Tibial nerve (tissue), 4 donors: ENCODE results near the gene ARHGEF4. TPM values are rescaled to one million over a fixed set of nuclear protein-coding genes. Genes with fewer than 3 reads are reported as not detected.

ENCODE experiments used
- DNase-seq, 2 donors: peaks; one replicate each; pipeline ENCODE4 v3.0.0-alpha.2; 2019; ENCODE audit warnings: low spot score in 2 of 2
- H3K27ac ChIP-seq, 4 donors: fragments of 200-600 bp; sonication (generic) in 3 of 4; one replicate each; pipeline ENCODE4 v1.5.1; 2017 to 2019; ENCODE audit warnings: mild to moderate bottlenecking in 1 of 4
- H3K27me3 ChIP-seq, 2 donors: fragments of 200-600 bp; sonication (generic) in 1 of 2; one replicate each; pipeline versions ENCODE4 v1.5.1 to v1.6.0; 2017 to 2019
- H3K36me3 ChIP-seq, 3 donors: fragments of 200-600 bp; sonication (generic); one replicate each; pipeline ENCODE4 v1.5.1; 2018 to 2019
- H3K4me1 ChIP-seq, 4 donors: fragments of 200-600 bp; sonication (generic) in 3 of 4; one replicate each; pipeline ENCODE4 v1.5.1; 2017 to 2019
- H3K4me3 ChIP-seq, 4 donors: fragments of 200-600 bp; sonication (generic) in 3 of 4; one replicate each; pipeline ENCODE4 v1.5.1; 2017 to 2019; ENCODE audit warnings: mild to moderate bottlenecking in 1 of 4, moderate library complexity in 1 of 4
- H3K9me3 ChIP-seq, 4 donors: fragments of 200-600 bp; sonication (generic) in 3 of 4; one replicate each; pipeline ENCODE4 v1.5.1; 2017 to 2019
- EP300 ChIP-seq, 2 donors: sonication (generic); formaldehyde crosslinking; IDR thresholded peaks; one replicate each; pipeline ENCODE4 v1.6.1; 2017; ENCODE audit warnings: antibody characterized with exemption in 2 of 2, mild to moderate bottlenecking in 1 of 2
- POLR2A ChIP-seq, 2 donors: fragments of 450-650 bp; IDR thresholded peaks; one replicate each; pipeline ENCODE4 v1.6.1; 2017; ENCODE audit warnings: antibody characterized with exemption in 2 of 2, mild to moderate bottlenecking in 2 of 2, moderate library complexity in 2 of 2
- WGBS, 2 donors: methylation state at CpG; one replicate each; pipeline ENCODE4 v1.1.5; 2018; 5-methylcytosine and 5-hydroxymethylcytosine counted together
- total RNA-seq, 4 donors: library from RNA; depleted of rRNA; stranded (reverse); fragments of >200 nt; gene quantifications; one replicate each; pipeline ENCODE4 v1.1.0, GENCODE V29; 2016
- TF ChIP-seq, protein P1 (sequence below), 5 experiments: fragments of 200-600 bp in 3 of 5; fragments of 450-650 bp in 2 of 5; sonication (generic) in 3 of 5; IDR thresholded peaks; one replicate each; pipeline ENCODE4 v1.5.1; 2016 to 2019; ENCODE audit warnings: antibody characterized with exemption in 5 of 5, mild to moderate bottlenecking in 3 of 5, moderate library complexity in 2 of 5

The ARHGEF4 gene
- total RNA-seq, 4 donors from 2014 or later, result 16.3 to 50.7 (median 23.3) TPM

DNA sequence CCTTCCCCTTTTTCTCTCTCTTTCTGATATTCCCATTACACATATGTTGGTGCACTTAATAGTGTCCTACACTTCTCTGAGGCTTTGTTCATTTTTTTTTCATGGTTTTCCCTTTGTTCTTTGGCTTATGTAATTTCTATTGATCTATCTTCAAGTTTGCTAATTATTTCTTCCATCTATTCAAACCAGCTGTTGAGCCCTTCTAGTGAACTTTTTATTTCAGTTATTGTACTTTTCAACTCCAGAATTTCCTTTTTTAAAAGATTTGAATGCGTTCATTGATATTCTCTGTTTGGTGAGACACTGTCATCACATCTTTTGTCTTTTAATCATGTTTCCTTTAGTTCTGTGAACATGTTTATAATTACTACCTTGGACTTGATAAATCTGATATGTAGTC is 118.2 kb downstream of the ARHGEF4 start:
- no peak overlapping the region for H3K4me3 ChIP-seq
- peaks cover 0 to 10% of the 10 kb centered on the region in 2 donors for H3K27me3 ChIP-seq
- no peak overlapping the region for H3K27ac ChIP-seq
- TF ChIP-seq, protein P1, sequence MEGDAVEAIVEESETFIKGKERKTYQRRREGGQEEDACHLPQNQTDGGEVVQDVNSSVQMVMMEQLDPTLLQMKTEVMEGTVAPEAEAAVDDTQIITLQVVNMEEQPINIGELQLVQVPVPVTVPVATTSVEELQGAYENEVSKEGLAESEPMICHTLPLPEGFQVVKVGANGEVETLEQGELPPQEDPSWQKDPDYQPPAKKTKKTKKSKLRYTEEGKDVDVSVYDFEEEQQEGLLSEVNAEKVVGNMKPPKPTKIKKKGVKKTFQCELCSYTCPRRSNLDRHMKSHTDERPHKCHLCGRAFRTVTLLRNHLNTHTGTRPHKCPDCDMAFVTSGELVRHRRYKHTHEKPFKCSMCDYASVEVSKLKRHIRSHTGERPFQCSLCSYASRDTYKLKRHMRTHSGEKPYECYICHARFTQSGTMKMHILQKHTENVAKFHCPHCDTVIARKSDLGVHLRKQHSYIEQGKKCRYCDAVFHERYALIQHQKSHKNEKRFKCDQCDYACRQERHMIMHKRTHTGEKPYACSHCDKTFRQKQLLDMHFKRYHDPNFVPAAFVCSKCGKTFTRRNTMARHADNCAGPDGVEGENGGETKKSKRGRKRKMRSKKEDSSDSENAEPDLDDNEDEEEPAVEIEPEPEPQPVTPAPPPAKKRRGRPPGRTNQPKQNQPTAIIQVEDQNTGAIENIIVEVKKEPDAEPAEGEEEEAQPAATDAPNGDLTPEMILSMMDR (IDR thresholded peaks at IDR 0.05), result no peak
- no peak for TF ChIP-seq POLR2A (IDR thresholded peaks at IDR 0.05)
- no peak for TF ChIP-seq EP300 (IDR thresholded peaks at IDR 0.05)
- H3K9me3 ChIP-seq, result peaks cover 0 to 26% (median 0%) of the 10 kb centered on the region in 4 donors
- no peaks in the 10 kb centered on the region for H3K4me1 ChIP-seq
- whole genome bisulfite sequencing, 2 donors, result 91 to 93% methylated on average over 1 of the region's 1 CpG
- no peaks in the 10 kb centered on the region for H3K36me3 ChIP-seq
- no peak for DNase-seq

DNA sequence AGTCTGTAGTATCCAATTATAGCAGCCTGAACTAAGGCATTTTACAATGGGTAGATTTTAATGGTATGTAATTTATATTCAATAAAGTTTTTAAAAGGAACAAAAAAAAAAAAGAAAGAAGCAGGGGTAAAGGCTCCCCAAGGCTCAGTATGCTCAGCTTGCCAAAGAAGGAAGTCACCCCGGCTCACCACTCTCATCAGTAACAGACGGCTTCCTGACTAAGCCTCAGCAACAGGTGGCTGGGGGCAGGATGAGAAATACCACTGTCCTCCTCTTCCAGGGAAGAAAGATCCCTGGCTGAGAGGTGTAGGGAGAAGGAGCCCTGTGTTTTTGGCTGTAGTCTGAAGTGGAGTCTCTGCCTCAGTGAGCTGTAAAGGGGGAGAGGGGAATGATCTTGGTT is 121.2 kb downstream of the ARHGEF4 start:
- no peak for TF ChIP-seq POLR2A (IDR thresholded peaks at IDR 0.05)
- no peak for TF ChIP-seq EP300 (IDR thresholded peaks at IDR 0.05)
- TF ChIP-seq, protein P1 (IDR thresholded peaks at IDR 0.05), result no peak
- H3K4me1 ChIP-seq, result peaks cover 0 to 1% (median 0%) of the 10 kb centered on the region in 4 donors
- WGBS, 2 donors, result 37 to 57% methylated on average over 2 of the region's 2 CpGs
- H3K27ac ChIP-seq, result no peak overlapping the region
- H3K36me3 ChIP-seq, result no peaks in the 10 kb centered on the region
- peaks cover 0 to 26% (median 0%) of the 10 kb centered on the region in 4 donors for H3K9me3 ChIP-seq
- DNase-seq, result no peak
- H3K27me3 ChIP-seq, result peaks cover 0 to 29% of the 10 kb centered on the region in 2 donors
- H3K4me3 ChIP-seq, result no peak overlapping the region

DNA sequence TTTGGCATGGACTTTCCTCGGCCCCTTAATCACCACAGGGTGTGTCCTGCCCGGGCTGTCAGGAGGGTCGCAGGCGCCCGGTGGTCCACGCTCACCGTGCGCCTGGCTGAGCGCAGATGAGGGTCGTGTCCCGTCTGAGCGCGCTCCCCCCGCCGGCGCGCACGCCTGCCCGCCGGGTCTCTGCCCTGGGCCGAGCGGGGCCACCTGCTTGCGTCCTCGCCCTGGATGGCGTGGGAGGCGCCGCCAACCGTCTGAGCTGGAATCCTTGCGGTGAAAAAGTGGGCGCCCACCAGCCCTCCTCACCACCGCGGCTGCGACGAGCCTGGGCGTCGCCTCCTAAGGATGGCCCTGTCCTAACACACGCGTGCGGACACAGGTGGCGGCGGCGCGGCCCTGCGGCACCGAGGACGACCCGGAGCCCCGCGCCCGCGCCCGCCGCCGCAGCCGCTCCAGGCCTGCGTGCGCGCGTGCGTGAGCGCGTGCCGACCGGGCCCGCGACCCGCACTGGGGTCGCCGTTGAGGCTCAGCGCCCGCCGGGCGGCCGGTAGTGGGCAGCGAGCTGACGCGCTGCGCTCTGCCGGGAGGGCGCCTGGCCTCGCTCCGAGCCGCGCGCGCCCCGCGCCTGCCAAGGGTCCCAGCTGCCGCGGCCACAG is 126.6 kb downstream of the ARHGEF4 start:
- Histone ChIP-seq H3K9me3 (no peaks in the 10 kb centered on the region), H3K27ac (no peak overlapping the region), H3K4me3 (peak overlapping the region in 1 of 4 donors; percentile 43), H3K4me1 (peaks cover 0 to 14% (median 0%) of the 10 kb centered on the region in 4 donors), H3K36me3 (no peaks in the 10 kb centered on the region), H3K27me3 (peaks cover 0 to 54% of the 10 kb centered on the region in 2 donors)
- DNase-seq, result no peak
- 3 to 9% methylated on average over 23 to 35 of the region's 90 CpGs for WGBS, 2 donors
- TF ChIP-seq, protein P1 (IDR thresholded peaks at IDR 0.05), result no peak
- TF ChIP-seq POLR2A (IDR thresholded peaks at IDR 0.05) (no peak), EP300 (IDR thresholded peaks at IDR 0.05) (no peak)

DNA sequence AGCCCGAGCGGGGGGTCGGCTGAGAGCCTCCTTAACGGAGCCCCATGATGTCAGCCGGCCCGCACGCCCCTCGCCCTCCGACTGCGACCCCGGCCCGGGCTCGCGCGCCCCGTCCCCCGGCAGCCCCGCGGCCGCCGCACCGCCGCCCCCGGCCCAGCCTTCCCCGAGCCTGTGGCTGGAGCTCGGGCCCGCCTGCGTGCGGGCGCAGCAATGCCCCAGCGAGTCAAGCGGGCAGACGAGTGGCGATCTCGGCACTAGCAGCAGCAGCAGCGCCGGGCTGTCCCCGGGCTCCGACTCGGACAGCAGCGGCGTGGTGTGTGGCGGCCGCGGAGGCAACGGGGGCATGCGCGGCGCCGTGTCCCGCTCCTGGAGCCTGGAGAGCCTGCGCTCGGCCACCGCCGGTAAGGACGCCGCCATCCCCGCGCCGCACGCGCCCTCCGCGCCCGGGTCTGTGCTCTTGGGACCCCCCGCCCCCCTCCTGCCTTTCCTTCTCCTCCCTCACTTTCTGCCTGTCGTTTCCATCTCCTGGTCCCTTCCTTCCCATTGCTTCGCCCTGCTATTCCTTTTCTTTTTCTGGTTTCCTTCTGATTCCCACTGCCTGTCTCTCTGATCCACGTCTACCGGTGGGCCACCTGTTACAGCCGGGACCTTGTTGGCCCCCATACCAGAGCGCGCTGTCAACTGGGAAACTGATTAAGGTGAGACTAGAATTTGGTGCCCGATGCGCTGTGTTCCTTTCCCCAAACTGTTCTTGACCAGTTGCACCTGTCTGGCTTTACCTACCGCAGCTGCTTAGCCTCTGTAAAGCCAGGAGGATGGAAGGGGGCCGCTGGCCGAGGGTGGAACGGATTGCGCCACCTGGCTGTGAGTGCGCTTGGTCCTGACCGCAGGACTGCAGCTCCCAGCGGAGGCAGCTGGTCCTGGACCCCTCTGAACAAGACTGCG is 127.4 kb downstream of the ARHGEF4 start:
- no peaks in the 10 kb centered on the region for H3K9me3 ChIP-seq
- 5 to 6% methylated on average over 51 to 57 of the region's 84 CpGs for WGBS, 2 donors
- H3K27me3 ChIP-seq, result peaks cover 0 to 52% of the 10 kb centered on the region in 2 donors
- no peak for DNase-seq
- H3K4me1 ChIP-seq, result peaks cover 0 to 14% (median 0%) of the 10 kb centered on the region in 4 donors
- H3K4me3 ChIP-seq, result peak overlapping the region in 1 of 4 donors; percentile 43
- no peak for TF ChIP-seq EP300 (IDR thresholded peaks at IDR 0.05)
- TF ChIP-seq POLR2A (IDR thresholded peaks at IDR 0.05), result no peak
- TF ChIP-seq, protein P1 (IDR thresholded peaks at IDR 0.05), result no peak
- H3K36me3 ChIP-seq, result no peaks in the 10 kb centered on the region
- no peak overlapping the region for H3K27ac ChIP-seq
